GM19193 (cell line): Measurements from ENCODE around the gene DIS3L.

ENCODE experiments used
- POLR2A ChIP-seq: IDR thresholded peaks from 4 replicates; pipeline ENCODE4 v1.6.1; 2011; ENCODE audit not compliant: insufficient read depth, insufficient read length; ENCODE audit errors: extremely low read depth

DIS3L gene

DNA sequence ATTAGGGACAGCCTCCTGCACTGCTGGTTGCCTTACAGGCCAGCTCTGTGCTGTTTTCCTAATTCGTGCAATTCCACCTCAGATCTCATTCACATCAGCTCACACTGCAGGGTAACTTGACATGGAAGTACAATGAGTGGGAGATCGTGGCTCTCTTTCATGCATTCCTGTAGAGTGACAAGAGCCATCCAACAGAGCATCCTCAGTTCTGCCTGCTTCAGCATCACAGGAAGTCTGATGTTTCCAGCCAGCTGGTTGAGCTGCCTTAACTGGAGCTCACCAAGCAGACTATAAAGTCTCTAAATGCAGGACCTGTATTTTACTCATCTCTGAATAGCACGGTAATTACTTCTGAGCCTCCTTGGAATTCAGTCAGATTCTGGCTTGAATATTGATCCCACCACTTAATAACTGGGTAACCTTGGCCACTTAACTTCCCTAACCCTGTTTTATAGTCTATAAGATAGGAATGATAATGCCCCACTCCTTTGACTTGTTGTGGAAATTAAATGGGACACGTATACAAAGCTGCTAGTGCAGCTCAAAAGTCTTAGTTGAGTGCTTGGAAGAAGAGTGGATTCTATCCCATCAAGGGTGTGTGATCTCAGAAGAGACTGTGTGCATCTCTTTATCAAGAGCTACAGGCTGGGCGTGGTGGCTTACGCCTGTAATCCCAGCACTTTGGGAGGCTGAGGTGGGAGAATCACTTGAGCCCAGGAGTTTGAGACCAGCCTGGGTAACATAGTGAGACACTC is 1.4 kb upstream of the DIS3L start:
- TF ChIP-seq POLR2A = no peak

DNA sequence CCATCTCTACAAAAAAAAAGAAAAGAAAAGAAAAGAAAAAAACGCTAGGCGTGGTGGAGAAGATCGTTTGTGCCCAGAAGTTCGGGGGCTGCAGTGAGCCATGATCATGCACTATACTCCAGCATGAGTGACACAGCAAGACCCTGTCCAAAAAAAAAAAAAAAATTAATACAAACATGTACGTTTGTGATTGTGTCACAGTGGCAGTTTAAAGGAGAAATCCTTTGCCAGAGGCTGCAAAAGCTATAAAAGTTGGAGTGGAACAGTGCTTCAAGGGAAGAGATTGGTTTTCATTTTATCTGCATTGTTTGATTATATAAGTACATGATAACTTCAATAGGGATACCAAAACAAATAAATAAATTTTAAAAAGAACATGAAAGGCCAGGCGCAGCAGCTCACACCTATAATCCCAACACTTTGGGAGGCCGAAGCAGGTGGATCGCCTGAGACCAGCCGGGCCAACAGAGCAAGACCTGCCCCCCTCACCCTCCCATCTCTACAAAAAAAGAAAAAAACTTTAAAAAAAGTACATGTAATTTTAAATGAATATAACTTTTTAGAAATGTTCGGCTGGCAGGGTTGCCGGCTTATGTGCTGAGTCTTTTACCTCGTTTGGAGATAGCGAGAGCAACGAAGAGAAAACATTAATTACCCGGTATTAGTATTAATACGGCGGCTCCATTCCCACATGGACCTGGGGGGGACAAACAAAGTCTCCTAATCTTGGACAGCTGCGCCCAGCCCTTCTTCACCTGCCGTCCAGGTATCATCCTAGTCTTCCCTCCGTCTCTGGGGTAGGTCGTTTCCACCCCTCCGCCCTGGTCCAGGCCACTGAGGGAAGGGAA is 573 bp upstream of the DIS3L start:
- no peak for TF ChIP-seq POLR2A

DNA sequence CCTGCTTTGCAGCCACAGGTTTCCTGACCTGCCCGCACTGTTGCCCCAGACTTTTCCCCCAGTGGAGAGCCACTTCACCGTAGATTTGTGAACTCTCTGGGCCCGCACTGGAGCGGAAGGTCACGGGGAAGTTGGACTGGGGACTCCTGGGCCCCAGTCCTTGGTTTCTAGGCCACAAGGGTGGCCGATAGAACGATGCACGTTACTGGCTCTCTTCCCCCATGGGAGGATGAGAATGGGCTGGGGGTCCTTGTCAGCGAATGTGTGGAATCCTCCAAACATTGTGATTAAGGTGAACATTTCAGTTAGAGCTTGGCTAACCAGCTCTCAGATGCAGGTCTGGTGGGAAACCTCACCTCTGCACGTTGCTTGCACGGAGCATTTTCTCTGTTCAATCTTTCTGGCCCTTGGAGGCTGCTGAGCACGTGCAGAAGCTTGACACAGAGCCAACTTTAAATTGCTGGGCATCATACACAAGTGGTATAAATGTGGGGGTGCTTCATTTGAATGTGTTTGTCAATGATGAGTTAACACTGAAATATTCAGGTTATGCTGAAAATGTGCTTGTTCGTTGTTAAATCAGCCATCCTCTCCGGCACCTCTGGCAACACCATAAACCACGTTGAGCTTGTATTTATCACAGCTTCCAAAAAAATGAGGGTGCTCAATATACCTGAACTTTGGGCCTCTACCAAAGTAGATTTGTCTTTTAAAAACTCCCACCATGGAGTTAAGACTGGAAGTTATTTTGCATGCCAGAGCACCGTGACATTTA is 976 bp downstream of the DIS3L start:
- no peak for TF ChIP-seq POLR2A

DNA sequence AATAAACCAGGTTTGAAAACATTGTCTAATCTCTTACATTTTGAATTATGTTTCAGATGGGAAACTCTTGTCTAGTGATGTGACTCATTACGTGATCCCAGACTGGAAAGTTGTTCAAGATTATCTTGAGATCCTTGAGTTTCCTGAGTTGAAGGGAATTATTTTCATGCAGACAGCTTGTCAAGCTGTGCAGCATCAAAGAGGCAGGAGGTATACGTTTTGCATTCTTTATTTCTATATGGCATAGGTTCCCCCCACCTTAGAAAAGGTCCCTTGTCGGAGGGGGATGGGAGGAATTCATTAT is 1.5 kb downstream of the DIS3L start:
- no peak for TF ChIP-seq POLR2A

DNA sequence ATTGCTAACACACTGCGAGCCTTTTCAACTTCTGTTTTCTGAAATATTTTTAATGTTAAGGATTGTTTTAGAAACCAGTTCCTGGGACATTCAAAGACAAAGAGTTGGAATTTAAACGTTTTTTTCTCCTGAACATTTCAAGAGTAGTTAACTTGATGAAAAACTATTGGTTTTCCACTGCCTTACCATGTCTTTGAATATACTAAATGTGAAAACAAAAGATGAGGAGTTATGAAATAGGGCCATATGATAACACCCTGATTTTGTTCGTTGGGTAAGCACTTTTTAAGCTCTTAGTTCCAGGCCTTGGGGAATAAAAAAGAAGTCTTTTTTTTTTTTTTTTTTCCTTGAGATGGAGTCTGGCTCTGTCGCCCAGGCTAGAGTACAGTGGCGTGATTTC is 2.8 kb downstream of the DIS3L start:
- no peak for TF ChIP-seq POLR2A

DNA sequence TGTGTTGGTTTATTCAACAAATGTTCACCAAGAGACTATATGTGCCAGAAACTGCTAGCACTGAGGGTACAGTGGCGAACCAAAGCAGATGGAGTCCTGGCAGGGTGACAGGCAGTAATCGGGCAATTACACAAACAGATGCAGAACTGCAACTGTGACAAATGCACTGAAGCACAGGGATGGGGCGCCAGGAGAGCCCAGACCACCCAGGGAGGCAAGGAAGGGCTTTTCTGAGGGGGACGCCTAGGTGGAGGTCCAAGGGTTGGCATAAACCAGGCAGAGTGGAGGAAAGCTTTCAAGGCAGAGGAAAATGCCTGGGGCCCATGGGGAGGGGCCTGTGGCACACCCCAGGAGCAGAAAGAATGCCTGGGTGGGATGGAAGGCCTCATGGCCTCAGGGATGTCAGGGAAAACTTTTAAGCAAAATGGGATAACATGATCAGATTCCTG is 5.5 kb downstream of the DIS3L start:
- TF ChIP-seq POLR2A = no peak

DNA sequence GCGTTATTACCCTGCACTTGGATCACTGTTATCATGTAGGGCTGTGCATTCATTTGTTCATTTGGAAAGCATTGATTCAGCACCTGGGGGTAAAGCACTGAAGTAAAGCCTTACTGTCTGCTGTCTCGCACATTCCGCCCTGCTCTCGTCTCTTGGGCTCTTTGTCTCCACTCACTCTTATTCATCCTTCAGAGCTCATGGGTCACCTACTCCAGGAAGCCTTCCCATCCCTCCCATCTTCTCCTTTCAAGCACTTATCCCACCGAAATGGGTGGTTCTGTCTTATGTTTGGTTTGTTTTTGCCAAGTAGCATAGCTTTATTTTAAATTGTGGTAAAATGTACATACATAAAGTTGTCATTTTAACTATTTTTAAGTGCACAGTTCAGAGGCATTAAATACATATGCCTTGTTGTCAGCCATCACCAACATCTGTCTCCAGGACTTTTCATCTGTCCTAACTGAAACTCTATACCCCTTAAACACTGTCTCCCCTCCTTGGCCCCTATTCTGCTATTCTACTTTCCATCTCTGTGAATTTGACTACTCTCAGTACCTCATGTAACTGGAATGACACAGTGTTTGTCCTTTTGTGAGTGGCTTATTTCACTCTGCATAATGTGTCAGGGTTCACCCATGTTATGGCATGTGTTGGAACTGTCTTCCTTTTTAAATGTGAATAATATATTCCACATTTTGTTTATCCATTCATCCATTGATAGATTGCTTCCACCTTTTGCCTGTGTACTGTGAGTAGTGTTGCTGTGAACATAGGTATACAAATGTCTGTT is 9.3 kb downstream of the DIS3L start:
- no peak for TF ChIP-seq POLR2A

DNA sequence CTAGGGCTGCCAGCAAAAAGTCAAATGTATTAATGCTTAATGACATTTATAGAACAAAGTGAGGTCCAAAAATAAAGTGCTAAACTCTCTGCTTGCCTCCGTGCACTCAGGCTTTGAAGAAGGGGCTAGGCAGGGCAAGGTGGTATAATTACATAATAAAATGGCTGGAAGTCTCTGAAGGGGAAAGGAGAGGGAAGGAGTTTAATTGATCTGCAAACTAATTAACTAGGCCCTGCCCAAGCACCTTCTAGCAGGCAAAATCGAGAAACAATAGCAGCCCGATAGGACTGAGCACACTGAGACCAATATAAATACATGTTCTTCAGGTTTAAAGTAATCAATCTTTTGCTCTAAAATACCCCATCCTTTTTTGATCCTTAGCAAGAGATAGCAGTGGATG is 13.0 kb downstream of the DIS3L start:
- TF ChIP-seq POLR2A = no peak

DNA sequence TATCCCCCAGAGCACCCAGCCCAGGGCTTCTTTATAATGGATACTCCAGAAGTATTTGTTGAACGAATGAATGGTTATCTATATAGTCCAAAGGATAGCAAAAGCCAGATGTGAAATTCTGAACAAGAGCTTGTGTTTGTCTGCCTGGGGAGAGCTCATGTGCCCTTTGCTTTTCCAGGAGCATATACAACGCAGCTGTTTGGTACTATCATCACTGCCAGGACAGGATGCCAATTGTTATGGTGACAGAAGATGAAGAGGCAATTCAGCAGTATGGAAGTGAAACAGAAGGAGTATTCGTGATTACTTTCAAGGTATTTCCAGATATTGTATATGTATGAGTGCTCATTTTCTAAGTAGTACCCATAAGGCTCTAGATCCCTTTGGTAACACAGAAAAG is 15.2 kb downstream of the DIS3L start:
- no peak for TF ChIP-seq POLR2A

DNA sequence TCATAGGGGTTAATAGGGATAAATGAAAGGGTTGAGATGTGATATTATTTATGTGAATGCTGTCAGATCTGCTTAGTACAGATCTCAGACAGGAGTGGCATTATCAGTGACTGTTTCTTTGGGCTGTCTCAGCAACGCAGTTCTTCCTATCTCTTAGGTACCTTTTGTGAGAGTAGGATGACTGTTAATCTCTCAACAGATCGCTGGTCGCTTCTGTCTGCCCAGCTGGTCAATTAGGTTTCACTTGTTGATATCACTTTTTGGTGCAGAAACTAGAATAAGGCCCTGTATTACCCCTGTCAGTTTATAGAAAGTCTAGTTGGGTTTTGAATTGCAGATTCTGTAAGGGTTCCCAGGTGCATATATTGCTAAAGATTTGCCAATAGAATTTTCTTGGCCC is 16.5 kb downstream of the DIS3L start:
- TF ChIP-seq POLR2A = no peak

DNA sequence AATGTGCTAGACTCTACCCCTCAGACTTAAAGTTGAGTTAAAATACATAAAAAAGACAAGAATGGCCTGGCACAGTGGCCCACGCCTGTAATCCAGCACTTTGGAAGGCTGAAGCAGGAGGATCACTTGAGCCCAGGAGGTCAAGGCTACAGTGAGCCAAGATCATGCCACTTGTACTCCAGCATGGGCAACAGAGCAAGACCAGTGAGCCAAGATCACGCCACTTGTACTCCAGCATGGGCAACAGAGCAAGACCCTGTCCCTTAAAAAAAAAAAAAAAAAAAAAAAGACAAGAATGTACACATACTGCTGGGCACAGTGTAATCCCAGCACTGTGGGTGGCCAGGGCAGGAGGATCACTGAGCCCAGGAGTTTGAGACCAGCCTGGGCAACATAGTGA is 17.4 kb downstream of the DIS3L start:
- no peak for TF ChIP-seq POLR2A

DNA sequence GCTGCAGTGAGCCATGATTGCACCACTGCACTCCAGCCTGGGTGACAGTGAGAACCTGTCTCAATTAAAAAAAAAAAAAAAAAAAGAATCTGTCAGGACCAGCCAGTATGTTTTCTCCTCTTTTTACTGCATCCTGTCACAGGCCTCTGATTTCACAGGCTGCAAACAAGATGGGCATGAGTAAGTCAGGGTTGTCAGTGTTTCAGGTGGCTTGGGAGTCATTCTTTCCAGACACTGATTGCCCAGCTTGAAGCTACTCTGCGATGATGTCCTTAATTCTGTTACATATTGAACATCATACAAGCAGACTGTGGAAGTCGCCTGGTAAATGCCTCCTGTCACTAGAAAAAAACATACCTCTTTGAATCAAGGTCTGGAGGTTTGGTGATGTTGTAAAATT is 18.8 kb downstream of the DIS3L start:
- no peak for TF ChIP-seq POLR2A

DNA sequence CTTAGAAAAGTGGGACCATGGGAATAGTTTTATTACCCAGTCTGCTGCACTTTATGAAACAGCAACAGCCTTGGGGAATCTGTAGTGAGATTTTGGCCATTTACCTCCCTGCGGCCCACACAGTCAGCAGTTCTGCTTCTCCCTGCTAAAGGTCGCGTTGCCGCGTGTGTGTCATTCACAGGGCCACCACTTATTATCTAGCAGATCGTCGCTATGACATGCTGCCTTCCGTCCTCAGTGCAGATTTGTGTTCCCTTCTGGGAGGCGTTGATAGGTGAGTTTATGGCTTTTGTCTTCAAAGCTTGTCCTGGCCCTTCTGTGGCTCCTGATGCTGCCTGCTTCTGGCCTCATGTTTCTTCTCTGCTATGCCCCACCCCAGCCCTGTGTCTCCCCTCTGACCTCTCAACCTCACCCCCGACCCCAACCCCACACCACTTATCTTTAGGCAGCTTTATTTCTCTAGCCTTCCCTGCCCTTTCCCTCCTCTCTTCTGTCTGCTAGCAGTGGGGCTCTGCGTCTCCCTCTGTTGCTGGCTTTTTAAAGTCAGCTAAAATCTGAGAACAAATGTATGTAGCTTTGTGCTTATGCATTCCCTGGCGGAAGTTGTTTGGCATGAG is 30.1 kb downstream of the DIS3L start:
- TF ChIP-seq POLR2A = no peak

DNA sequence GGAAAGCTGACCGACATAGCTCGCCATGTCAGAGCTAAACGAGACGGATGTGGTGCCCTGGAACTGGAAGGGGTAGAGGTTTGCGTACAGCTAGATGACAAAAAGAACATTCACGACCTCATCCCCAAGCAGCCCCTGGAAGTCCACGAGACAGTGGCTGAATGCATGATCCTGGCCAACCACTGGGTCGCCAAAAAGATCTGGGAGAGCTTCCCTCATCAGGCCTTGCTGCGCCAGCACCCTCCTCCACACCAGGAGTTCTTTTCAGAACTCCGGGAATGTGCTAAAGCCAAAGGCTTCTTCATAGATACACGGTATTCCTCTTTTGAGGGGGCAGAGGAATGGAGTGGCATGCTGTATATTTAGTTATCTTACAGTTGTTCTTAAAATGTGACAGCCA is 32.7 kb downstream of the DIS3L start:
- no peak for TF ChIP-seq POLR2A
